PFSK-1 (cell line): Measurements from ENCODE around the gene KRTAP24-1.

ENCODE experiments used
- POLR2AphosphoS5 ChIP-seq: IDR thresholded peaks from 2 replicates; pipeline ENCODE4 v1.6.1; 2012; ENCODE audit warnings: low read depth, mild to moderate bottlenecking, control low read depth, low read length, moderate library complexity
- REST ChIP-seq, 2 experiments: IDR thresholded peaks; 2 replicates each; pipeline versions ENCODE4 v1.6.1 to v1.8.0; 2011 to 2012; ENCODE audit warnings: low read depth in 2 of 2, low read length in 2 of 2, control low read depth in 1 of 2, inconsistent platforms in 1 of 2, mild to moderate bottlenecking in 1 of 2, moderate library complexity in 1 of 2; ENCODE audit not compliant: insufficient read depth in 1 of 2

GRCh38 chr21:30329203-30329875, 46.6 kb upstream of the KRTAP24-1 start:
- TF ChIP-seq POLR2AphosphoS5 (no peak), REST (IDR thresholded peaks at IDR 0.05; ENCODE audit: insufficient read depth in 1 of 2, low read depth in 2 of 2, low read length in 2 of 2) (no peak)
